ENCODE measurements around the gene MEIOC. TPM values are rescaled to one million over a fixed set of nuclear protein-coding genes. Genes with fewer than 3 reads are reported as not detected.

Gene MEIOC
- total and polyA plus RNA-seq, 2 of the 4 experiments (the other 2 are of a cell fraction): 0.27 to 0.36 TPM

DNA sequence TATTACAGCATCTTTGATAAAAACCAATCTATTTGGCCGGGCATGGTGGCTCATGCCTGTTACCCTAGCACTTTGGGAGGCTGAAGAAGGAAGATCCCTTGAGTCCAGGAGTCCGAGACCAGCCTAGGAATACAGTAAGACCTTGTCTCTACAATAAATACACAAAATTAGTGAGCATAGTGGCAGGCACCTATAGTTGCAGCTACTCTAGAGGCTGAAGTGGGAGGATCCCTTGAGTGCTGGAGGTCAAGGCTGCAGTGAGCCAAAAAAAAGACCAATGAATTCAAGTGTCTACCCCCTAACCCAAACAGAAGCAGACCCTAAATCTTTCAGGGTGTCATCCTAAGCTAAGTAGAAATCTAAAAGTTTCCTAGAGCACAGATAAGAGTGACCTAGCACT, 7.3 kb upstream of the MEIOC start:
- Histone ChIP-seq H3K36me3 (ENCODE audit: control insufficient read depth, insufficient read depth, low read length) (no peaks in the 10 kb centered on the region), H3K9me3 (ENCODE audit: control insufficient read depth, insufficient read depth, low read length) (no peaks in the 10 kb centered on the region), H3K23ac (ENCODE audit: low read depth, low read length) (no peak overlapping the region), H2BK15ac (ENCODE audit: low read depth, low read length) (no peak overlapping the region), H4K91ac (ENCODE audit: insufficient read depth, low read depth, low read length) (no peak overlapping the region), H4K20me1 (ENCODE audit: insufficient read depth, low read length) (no peaks in the 10 kb centered on the region), H3K79me1 (ENCODE audit: low read depth in 1 of 2, low read length in 2 of 2) (no peaks in the 10 kb centered on the region), H2BK20ac (ENCODE audit: low read depth, low read length) (no peak overlapping the region), H3K18ac (ENCODE audit: low read depth, low read length) (no peak overlapping the region), H2AK9ac (replicated peaks; ENCODE audit: low read depth, low read length, poor library complexity) (no peak overlapping the region), H3K9ac (ENCODE audit: low read depth, low read length) (no peak overlapping the region), H3K56ac (ENCODE audit: extremely low read depth, insufficient read depth, low read length) (no peak overlapping the region), H3K27me3 (ENCODE audit: control insufficient read depth, insufficient read depth, low read length) (peaks cover 9% of the 10 kb centered on the region), H4K8ac (ENCODE audit: low read depth in 2 of 2, low read length in 2 of 2) (no peak overlapping the region), H3K14ac (replicated peaks; ENCODE audit: low read depth, low read length) (no peak overlapping the region), H3K27ac (ENCODE audit: insufficient read depth, low read length) (no peak overlapping the region), H3K4ac (ENCODE audit: low read depth, low read length) (no peak overlapping the region), H2AFZ (replicated peaks; ENCODE audit: low read length, poor library complexity) (no peak overlapping the region), H3K9me1 (ENCODE audit: insufficient read depth, low read length) (no peaks in the 10 kb centered on the region), H2BK120ac (ENCODE audit: low read depth, low read length) (no peak overlapping the region), H2AK5ac (ENCODE audit: low read depth, low read length) (no peak overlapping the region), H3K4me1 (ENCODE audit: control insufficient read depth, insufficient read depth, low read length) (no peaks in the 10 kb centered on the region), H3K4me3 (ENCODE audit: insufficient read depth, low read depth, low read length) (no peak overlapping the region), H2BK5ac (ENCODE audit: low read depth, low read length, poor library complexity, severe bottlenecking) (no peak overlapping the region), H3K4me2 (ENCODE audit: low read depth, low read length) (no peak overlapping the region), H4K5ac (ENCODE audit: low read depth, low read length) (no peak overlapping the region)
- dilution Hi-C loops (cut with HindIII; ENCODE audit: low sequenced_read_pairs, unreplicated experiment): no loop called here
- ChIA-PET POLR2A (ENCODE audit: unreplicated experiment) (no interaction called here), CTCF (interaction anchor here (0.9 kb wide), 1 partner anchor 8 kb away, joined by 3 read pairs; no protein-coding TSS in a partner anchor)
- in situ Hi-C loops (cut with MboI; ENCODE audit: low sequenced_read_pairs): loop anchor here (10.0 to 25.0 kb wide), 2 partner anchors 244 to 437 kb away; partner anchors contain the start of gene UBTF
- ATAC-seq (ENCODE audit: low read depth): no peak
- no TSS peak for BruUV-seq (replicated peaks)
- intact Hi-C loops (cut with micrococcal nuclease): no loop called here
- TF ChIP-seq POLR2A (IDR thresholded peaks at IDR 0.05; ENCODE audit: low read depth, low read length) (no peak), MAFK (IDR thresholded peaks at IDR 0.05; ENCODE audit: low read depth, low read length) (no peak), SMC3 (IDR thresholded peaks at IDR 0.05; ENCODE audit: low read depth, low read length) (no peak), CHD1 (IDR thresholded peaks at IDR 0.05; ENCODE audit: low read depth, low read length) (no peak), NFE2L2 (IDR thresholded peaks at IDR 0.05; ENCODE audit: low read depth, low read length) (no peak), FOS (IDR thresholded peaks at IDR 0.05; ENCODE audit: low read depth, low read length) (no peak), RCOR1 (IDR thresholded peaks at IDR 0.05; ENCODE audit: insufficient replicate concordance, low read length) (no peak), BHLHE40 (IDR thresholded peaks at IDR 0.05; ENCODE audit: low read depth, low read length) (no peak), MXI1 (IDR thresholded peaks at IDR 0.05; ENCODE audit: borderline replicate concordance, low read depth, low read length) (no peak), MAZ (IDR thresholded peaks at IDR 0.05; ENCODE audit: borderline replicate concordance, low read depth, low read length) (no peak), RAD21 (IDR thresholded peaks at IDR 0.05; ENCODE audit: low read length) (no peak), CEBPB (IDR thresholded peaks at IDR 0.05; ENCODE audit: low read depth, low read length) (no peak), RFX5 (IDR thresholded peaks at IDR 0.05; ENCODE audit: low read depth, low read length) (no peak)
- TF ChIP-seq, protein P1, sequence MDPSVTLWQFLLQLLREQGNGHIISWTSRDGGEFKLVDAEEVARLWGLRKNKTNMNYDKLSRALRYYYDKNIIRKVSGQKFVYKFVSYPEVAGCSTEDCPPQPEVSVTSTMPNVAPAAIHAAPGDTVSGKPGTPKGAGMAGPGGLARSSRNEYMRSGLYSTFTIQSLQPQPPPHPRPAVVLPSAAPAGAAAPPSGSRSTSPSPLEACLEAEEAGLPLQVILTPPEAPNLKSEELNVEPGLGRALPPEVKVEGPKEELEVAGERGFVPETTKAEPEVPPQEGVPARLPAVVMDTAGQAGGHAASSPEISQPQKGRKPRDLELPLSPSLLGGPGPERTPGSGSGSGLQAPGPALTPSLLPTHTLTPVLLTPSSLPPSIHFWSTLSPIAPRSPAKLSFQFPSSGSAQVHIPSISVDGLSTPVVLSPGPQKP (IDR thresholded peaks at IDR 0.05; ENCODE audit: borderline replicate concordance, low read depth, low read length): no peak
- TF ChIP-seq, protein P2, sequence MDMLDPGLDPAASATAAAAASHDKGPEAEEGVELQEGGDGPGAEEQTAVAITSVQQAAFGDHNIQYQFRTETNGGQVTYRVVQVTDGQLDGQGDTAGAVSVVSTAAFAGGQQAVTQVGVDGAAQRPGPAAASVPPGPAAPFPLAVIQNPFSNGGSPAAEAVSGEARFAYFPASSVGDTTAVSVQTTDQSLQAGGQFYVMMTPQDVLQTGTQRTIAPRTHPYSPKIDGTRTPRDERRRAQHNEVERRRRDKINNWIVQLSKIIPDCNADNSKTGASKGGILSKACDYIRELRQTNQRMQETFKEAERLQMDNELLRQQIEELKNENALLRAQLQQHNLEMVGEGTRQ (IDR thresholded peaks at IDR 0.05; ENCODE audit: low read depth, low read length): no peak
- TF ChIP-seq, protein P3, sequence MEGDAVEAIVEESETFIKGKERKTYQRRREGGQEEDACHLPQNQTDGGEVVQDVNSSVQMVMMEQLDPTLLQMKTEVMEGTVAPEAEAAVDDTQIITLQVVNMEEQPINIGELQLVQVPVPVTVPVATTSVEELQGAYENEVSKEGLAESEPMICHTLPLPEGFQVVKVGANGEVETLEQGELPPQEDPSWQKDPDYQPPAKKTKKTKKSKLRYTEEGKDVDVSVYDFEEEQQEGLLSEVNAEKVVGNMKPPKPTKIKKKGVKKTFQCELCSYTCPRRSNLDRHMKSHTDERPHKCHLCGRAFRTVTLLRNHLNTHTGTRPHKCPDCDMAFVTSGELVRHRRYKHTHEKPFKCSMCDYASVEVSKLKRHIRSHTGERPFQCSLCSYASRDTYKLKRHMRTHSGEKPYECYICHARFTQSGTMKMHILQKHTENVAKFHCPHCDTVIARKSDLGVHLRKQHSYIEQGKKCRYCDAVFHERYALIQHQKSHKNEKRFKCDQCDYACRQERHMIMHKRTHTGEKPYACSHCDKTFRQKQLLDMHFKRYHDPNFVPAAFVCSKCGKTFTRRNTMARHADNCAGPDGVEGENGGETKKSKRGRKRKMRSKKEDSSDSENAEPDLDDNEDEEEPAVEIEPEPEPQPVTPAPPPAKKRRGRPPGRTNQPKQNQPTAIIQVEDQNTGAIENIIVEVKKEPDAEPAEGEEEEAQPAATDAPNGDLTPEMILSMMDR (conservative IDR thresholded peaks at IDR 0.05; ENCODE audit: low read depth, low read length): no peak
- no CpG with 5 or more reads among the region's 2 CpGs for WGBS, 2 experiments (ENCODE audit: extremely low coverage in 2 of 2, insufficient read length in 1 of 2)
- no peak for DNase-seq

All from IMR-90 (cell line).